ENCODE data around the gene MVK. TPM values are rescaled to one million over a fixed set of nuclear protein-coding genes. Genes with fewer than 3 reads are reported as not detected.

The MVK gene
- polyA plus RNA-seq, 1 of the 3 experiments (the other 2 are of a cell fraction): 7.0 TPM

DNA sequence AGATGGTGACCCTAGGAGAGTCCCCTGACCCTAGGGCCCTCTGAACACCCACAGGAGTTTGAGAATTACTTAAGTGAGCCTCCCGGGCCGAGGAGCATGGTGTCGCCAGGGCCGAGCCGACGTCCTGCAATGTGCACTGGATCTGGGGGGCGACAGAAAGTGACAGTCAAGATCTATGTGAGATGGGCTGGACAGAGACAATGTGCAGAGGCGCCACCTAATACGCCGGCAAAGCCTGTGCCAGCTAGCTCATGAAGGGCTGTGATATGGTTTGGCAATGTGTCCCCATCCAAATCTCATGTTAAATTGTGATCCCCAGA is 11.9 kb upstream of the MVK start (continued):
- TF ChIP-seq, protein P1, sequence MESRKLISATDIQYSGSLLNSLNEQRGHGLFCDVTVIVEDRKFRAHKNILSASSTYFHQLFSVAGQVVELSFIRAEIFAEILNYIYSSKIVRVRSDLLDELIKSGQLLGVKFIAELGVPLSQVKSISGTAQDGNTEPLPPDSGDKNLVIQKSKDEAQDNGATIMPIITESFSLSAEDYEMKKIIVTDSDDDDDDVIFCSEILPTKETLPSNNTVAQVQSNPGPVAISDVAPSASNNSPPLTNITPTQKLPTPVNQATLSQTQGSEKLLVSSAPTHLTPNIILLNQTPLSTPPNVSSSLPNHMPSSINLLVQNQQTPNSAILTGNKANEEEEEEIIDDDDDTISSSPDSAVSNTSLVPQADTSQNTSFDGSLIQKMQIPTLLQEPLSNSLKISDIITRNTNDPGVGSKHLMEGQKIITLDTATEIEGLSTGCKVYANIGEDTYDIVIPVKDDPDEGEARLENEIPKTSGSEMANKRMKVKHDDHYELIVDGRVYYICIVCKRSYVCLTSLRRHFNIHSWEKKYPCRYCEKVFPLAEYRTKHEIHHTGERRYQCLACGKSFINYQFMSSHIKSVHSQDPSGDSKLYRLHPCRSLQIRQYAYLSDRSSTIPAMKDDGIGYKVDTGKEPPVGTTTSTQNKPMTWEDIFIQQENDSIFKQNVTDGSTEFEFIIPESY (IDR thresholded peaks at IDR 0.05; ENCODE audit: borderline replicate concordance, low read depth): no peak
- TF ChIP-seq, protein P2, sequence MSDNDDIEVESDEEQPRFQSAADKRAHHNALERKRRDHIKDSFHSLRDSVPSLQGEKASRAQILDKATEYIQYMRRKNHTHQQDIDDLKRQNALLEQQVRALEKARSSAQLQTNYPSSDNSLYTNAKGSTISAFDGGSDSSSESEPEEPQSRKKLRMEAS (IDR thresholded peaks at IDR 0.05; ENCODE audit: low read depth): no peak
- TF ChIP-seq TAF1 (IDR thresholded peaks at IDR 0.05; ENCODE audit: borderline replicate concordance, low read depth, low read length) (no peak), RAD21 (IDR thresholded peaks at IDR 0.05; ENCODE audit: low read length) (no peak), JUND (IDR thresholded peaks at IDR 0.05) (no peak)

DNA sequence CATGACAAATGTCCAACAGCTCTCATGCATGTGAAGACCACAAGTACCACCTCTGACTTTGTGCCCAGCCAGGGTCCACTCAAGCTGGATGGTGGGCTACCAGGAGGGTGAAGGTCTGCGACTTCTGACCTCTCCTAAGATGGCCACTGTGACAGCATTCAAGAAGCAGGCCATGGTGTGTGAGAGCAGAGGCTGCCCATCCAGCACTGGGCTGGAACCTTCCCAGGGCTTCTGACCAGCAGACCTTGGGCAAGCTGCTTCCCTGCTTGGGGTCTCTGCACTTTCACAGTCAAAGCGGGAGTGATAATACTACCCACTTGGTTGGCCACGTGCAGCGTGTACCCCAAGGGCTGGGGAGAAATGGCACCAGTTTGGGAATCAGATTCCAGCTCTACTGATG is 10.7 kb upstream of the MVK start:
- Histone ChIP-seq H4K20me1 (ENCODE audit: insufficient read depth) (no peaks in the 10 kb centered on the region), H3K27me3 (ENCODE audit: insufficient read depth) (no peaks in the 10 kb centered on the region), H3K79me2 (ENCODE audit: insufficient read depth) (no peaks in the 10 kb centered on the region), H3K9me3 (no peaks in the 10 kb centered on the region), H3F3A (replicated peaks; ENCODE audit: insufficient read depth) (no peaks in the 10 kb centered on the region), H3K36me3 (replicated peaks in 1 of 2; ENCODE audit: control insufficient read depth in 1 of 2, insufficient read depth in 2 of 2, low read length in 1 of 2) (peaks cover 0 to 10% of the 10 kb centered on the region in 2 experiments), H3K27ac (ENCODE audit: low read depth in 2 of 2, low read length in 1 of 2) (no peak overlapping the region), H3K9ac (no peak overlapping the region), H3K4me3 (ENCODE audit: low read depth in 2 of 2, low read length in 1 of 2) (no peak overlapping the region), H2AFZ (ENCODE audit: low read depth) (no peak overlapping the region), H3K4me1 (ENCODE audit: control insufficient read depth in 1 of 2, insufficient read depth in 2 of 2, low read depth in 1 of 2, low read length in 1 of 2) (peaks cover 0 to 4% of the 10 kb centered on the region in 2 experiments; a peak in 1 of 4 replicates), H3K9me2 (no peaks in the 10 kb centered on the region), H3K4me2 (no peak overlapping the region)
- CTCF ChIA-PET: interaction anchor here (1.5 kb wide), 1 partner anchor 283 kb away, joined by 4 read pairs; no protein-coding TSS in a partner anchor
- 100% methylated on average over 1 of the region's 4 CpGs for WGBS (ENCODE audit: low lambda C conversion rate)
- TF ChIP-seq EP300 (IDR thresholded peaks at IDR 0.05; ENCODE audit: borderline replicate concordance in 1 of 2, low read depth in 1 of 2, low read length in 1 of 2) (no peak), RFX5 (IDR thresholded peaks at IDR 0.05; ENCODE audit: low read length) (no peak), MXI1 (IDR thresholded peaks at IDR 0.05; ENCODE audit: low read depth, low read length) (no peak)
- TF ChIP-seq, protein P3, sequence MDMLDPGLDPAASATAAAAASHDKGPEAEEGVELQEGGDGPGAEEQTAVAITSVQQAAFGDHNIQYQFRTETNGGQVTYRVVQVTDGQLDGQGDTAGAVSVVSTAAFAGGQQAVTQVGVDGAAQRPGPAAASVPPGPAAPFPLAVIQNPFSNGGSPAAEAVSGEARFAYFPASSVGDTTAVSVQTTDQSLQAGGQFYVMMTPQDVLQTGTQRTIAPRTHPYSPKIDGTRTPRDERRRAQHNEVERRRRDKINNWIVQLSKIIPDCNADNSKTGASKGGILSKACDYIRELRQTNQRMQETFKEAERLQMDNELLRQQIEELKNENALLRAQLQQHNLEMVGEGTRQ (IDR thresholded peaks at IDR 0.05; ENCODE audit: borderline replicate concordance, low read depth, low read length): no peak
- TF ChIP-seq, protein P4, sequence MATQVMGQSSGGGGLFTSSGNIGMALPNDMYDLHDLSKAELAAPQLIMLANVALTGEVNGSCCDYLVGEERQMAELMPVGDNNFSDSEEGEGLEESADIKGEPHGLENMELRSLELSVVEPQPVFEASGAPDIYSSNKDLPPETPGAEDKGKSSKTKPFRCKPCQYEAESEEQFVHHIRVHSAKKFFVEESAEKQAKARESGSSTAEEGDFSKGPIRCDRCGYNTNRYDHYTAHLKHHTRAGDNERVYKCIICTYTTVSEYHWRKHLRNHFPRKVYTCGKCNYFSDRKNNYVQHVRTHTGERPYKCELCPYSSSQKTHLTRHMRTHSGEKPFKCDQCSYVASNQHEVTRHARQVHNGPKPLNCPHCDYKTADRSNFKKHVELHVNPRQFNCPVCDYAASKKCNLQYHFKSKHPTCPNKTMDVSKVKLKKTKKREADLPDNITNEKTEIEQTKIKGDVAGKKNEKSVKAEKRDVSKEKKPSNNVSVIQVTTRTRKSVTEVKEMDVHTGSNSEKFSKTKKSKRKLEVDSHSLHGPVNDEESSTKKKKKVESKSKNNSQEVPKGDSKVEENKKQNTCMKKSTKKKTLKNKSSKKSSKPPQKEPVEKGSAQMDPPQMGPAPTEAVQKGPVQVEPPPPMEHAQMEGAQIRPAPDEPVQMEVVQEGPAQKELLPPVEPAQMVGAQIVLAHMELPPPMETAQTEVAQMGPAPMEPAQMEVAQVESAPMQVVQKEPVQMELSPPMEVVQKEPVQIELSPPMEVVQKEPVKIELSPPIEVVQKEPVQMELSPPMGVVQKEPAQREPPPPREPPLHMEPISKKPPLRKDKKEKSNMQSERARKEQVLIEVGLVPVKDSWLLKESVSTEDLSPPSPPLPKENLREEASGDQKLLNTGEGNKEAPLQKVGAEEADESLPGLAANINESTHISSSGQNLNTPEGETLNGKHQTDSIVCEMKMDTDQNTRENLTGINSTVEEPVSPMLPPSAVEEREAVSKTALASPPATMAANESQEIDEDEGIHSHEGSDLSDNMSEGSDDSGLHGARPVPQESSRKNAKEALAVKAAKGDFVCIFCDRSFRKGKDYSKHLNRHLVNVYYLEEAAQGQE (IDR thresholded peaks at IDR 0.05; ENCODE audit: low read depth, low read length): no peak
- POLR2A ChIA-PET: interaction anchor here (0.6 to 0.7 kb wide), 2 partner anchors 22 to 808 kb away, joined by 3 read pairs; no protein-coding TSS in a partner anchor
- DNase-seq: no peak
